ENCODE measurements around the gene CEP68.

GRCh38 chr2:65103013-65103715 lies 46.9 kb downstream of the CEP68 start:
- TF ChIP-seq CTCF (IDR thresholded peaks at IDR 0.05) (no peak), POLR2A (IDR thresholded peaks at IDR 0.05) (no peak)
